ENCODE results near the gene STK32B. TPM values are rescaled to one million over a fixed set of nuclear protein-coding genes. Genes with fewer than 3 reads are reported as not detected.

STK32B gene
- total and polyA plus RNA-seq, 2 donors (not counting 1 experiment from before 2014, with no cell fraction given) = 0.22 to 0.30 TPM

DNA sequence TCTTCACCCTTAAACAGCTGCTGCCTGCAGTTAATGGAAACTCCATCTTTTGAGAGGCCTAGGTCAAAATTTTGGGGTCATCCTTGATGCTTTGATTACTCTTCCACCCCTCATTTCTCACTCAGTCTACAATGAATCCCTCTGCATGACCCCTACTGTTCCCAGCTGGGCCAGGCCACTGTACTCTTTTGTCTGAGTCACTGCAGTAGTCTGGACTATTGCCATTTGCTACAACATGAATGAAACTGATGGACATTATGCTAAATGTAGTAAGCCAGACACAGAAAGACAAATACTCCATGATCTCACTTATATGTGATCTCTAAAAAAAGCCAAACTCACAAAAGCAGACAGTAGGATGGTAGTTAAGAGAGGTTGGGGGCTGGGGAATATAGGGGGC is 28.3 kb downstream of the STK32B start:
- no peaks in the 10 kb centered on the region for H3K4me1 Mint-ChIP-seq
- H4K20me1 ChIP-seq (ENCODE audit: control insufficient read depth, insufficient read depth, low read length, poor library complexity, severe bottlenecking) = no peaks in the 10 kb centered on the region
- POLR2A ChIA-PET = no interaction called here
- peaks cover 2 to 4% (median 3%) of the 10 kb centered on the region in 3 donors for H3K9me3 ChIP-seq (ENCODE audit: control extremely low read depth in 1 of 3, control insufficient read depth in 2 of 3, insufficient read depth in 1 of 3, low read length in 2 of 3)
- H3K4me3 ChIP-seq (ENCODE audit: control extremely low read depth in 1 of 5, extremely low read depth in 1 of 5, insufficient read depth in 1 of 5, low read depth in 2 of 5, low read length in 4 of 5) = no peak overlapping the region
- H3K9ac ChIP-seq (ENCODE audit: low read length) = no peak overlapping the region
- no peak overlapping the region for H3K4me2 ChIP-seq (replicated peaks; ENCODE audit: low read depth, low read length, poor library complexity, severe bottlenecking)
- H3K27ac Mint-ChIP-seq = no peak overlapping the region
- no peak overlapping the region for H2AFZ ChIP-seq (ENCODE audit: insufficient read depth, low read depth, low read length, poor library complexity, severe bottlenecking)
- H3K79me2 ChIP-seq (ENCODE audit: control insufficient read depth, insufficient read depth, low read length) = no peaks in the 10 kb centered on the region
- intact Hi-C loops (cut with micrococcal nuclease) = no loop called here
- no peak overlapping the region for H3K27ac ChIP-seq (ENCODE audit: low read length in 2 of 2)
- no peaks in the 10 kb centered on the region for H3K36me3 ChIP-seq (replicated peaks in 1 of 2; ENCODE audit: control extremely low read depth in 1 of 2, control insufficient read depth in 1 of 2, extremely low read depth in 1 of 2, insufficient read depth in 2 of 2, low read length in 1 of 2)
- H3K9me3 Mint-ChIP-seq (ENCODE audit: insufficient read depth) = peaks cover 3% of the 10 kb centered on the region
- peaks cover 4% of the 10 kb centered on the region for H3K27me3 Mint-ChIP-seq
- ATAC-seq (ENCODE audit: low read depth) = no peak
- no peaks in the 10 kb centered on the region for H3K27me3 ChIP-seq (replicated peaks in 1 of 4; ENCODE audit: control extremely low read depth in 1 of 4, control insufficient read depth in 3 of 4, insufficient read depth in 4 of 4, low read length in 3 of 4)
- no peak overlapping the region for H3K4me3 Mint-ChIP-seq
- no peaks in the 10 kb centered on the region for H3K4me1 ChIP-seq (ENCODE audit: control insufficient read depth in 2 of 2, insufficient read depth in 2 of 2, low read length in 2 of 2)
- CTCF ChIA-PET = no interaction called here
- TF ChIP-seq, protein P1, sequence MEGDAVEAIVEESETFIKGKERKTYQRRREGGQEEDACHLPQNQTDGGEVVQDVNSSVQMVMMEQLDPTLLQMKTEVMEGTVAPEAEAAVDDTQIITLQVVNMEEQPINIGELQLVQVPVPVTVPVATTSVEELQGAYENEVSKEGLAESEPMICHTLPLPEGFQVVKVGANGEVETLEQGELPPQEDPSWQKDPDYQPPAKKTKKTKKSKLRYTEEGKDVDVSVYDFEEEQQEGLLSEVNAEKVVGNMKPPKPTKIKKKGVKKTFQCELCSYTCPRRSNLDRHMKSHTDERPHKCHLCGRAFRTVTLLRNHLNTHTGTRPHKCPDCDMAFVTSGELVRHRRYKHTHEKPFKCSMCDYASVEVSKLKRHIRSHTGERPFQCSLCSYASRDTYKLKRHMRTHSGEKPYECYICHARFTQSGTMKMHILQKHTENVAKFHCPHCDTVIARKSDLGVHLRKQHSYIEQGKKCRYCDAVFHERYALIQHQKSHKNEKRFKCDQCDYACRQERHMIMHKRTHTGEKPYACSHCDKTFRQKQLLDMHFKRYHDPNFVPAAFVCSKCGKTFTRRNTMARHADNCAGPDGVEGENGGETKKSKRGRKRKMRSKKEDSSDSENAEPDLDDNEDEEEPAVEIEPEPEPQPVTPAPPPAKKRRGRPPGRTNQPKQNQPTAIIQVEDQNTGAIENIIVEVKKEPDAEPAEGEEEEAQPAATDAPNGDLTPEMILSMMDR (IDR thresholded peaks at IDR 0.05) = no peak
- TF ChIP-seq EZH2 (IDR thresholded peaks at IDR 0.05; ENCODE audit: borderline replicate concordance, insufficient read depth, low read depth, low read length, poor library complexity, severe bottlenecking) = no peak
- DNase-seq = no peak

DNA sequence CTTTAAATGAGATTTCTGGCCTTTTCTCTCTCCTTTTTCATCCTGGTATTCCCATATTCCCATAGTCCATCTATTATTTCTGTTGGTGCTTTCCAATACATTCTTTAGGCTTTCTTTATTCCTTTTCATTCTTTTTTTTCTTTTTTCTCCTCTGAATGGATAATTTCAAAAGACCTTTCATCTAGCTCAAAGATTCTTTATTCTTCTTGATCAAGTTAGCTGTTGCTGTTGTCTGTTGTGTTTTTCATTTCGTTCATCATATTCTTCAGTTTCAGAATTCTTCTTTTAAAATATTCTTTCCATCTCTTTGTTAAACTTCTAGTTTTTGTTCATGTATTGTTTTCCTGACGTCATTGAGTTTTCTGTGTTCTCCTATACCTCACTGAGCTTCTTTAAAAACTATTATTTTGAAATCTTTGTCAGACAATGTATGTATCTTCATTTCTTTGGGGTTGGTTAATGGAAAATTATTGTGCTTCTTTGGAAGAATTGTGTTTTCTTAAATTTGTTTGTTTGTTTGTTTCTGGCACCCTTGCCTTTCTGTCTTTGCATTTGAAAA is 30.2 kb downstream of the STK32B start:
- H3K9me3 Mint-ChIP-seq (ENCODE audit: insufficient read depth) = peaks cover 12% of the 10 kb centered on the region
- peaks cover 4% of the 10 kb centered on the region for H3K27me3 Mint-ChIP-seq

More for the DNA sequence above, 30.2 kb downstream of the STK32B start:
- no peaks in the 10 kb centered on the region for H3K79me2 ChIP-seq (ENCODE audit: control insufficient read depth, insufficient read depth, low read length)
- WGBS (ENCODE audit: insufficient coverage) = no CpG with 5 or more reads among the region's 2 CpGs
- H3K4me3 ChIP-seq (ENCODE audit: control extremely low read depth in 1 of 5, extremely low read depth in 1 of 5, insufficient read depth in 1 of 5, low read depth in 2 of 5, low read length in 4 of 5) = no peak overlapping the region
- TF ChIP-seq EZH2 (IDR thresholded peaks at IDR 0.05; ENCODE audit: borderline replicate concordance, insufficient read depth, low read depth, low read length, poor library complexity, severe bottlenecking) = no peak
- TF ChIP-seq, protein P1 (IDR thresholded peaks at IDR 0.05) = no peak
- no peak for DNase-seq
- ChIA-PET CTCF (no interaction called here), POLR2A (no interaction called here)
- H3K9me3 ChIP-seq (ENCODE audit: control extremely low read depth in 1 of 3, control insufficient read depth in 2 of 3, insufficient read depth in 1 of 3, low read length in 2 of 3) = peaks cover 2 to 11% (median 3%) of the 10 kb centered on the region in 3 donors
- Mint-ChIP-seq H3K27ac (no peak overlapping the region), H3K4me1 (no peaks in the 10 kb centered on the region), H3K4me3 (no peak overlapping the region)
- no peaks in the 10 kb centered on the region for H4K20me1 ChIP-seq (ENCODE audit: control insufficient read depth, insufficient read depth, low read length, poor library complexity, severe bottlenecking)
- H3K36me3 ChIP-seq (replicated peaks in 1 of 2; ENCODE audit: control extremely low read depth in 1 of 2, control insufficient read depth in 1 of 2, extremely low read depth in 1 of 2, insufficient read depth in 2 of 2, low read length in 1 of 2) = no peaks in the 10 kb centered on the region
- peaks cover 0 to 3% (median 0%) of the 10 kb centered on the region in 4 experiments for H3K27me3 ChIP-seq (replicated peaks in 1 of 4; ENCODE audit: control extremely low read depth in 1 of 4, control insufficient read depth in 3 of 4, insufficient read depth in 4 of 4, low read length in 3 of 4)
- no peak overlapping the region for H3K27ac ChIP-seq (ENCODE audit: low read length in 2 of 2)
- H3K4me1 ChIP-seq (ENCODE audit: control insufficient read depth in 2 of 2, insufficient read depth in 2 of 2, low read length in 2 of 2) = no peaks in the 10 kb centered on the region
- H3K9ac ChIP-seq (ENCODE audit: low read length) = no peak overlapping the region
- no peak for ATAC-seq (ENCODE audit: low read depth)
- intact Hi-C loops (cut with micrococcal nuclease) = no loop called here
- no peak overlapping the region for H2AFZ ChIP-seq (ENCODE audit: insufficient read depth, low read depth, low read length, poor library complexity, severe bottlenecking)
- no peak overlapping the region for H3K4me2 ChIP-seq (replicated peaks; ENCODE audit: low read depth, low read length, poor library complexity, severe bottlenecking)
